Activated naive CD4-positive, alpha-beta T cell treated with anti-CD3 and anti-CD28 coated beads, Interleukin-2, amount 50 U/mL, for 16 hours (primary cell): ENCODE data around the gene KIAA1549.
"Not testable (repeated sequence)": the region's sequence is repeated elsewhere in the genome, so short reads cannot be mapped to it uniquely, and the experiment has no call there.

Source experiments
- DNase-seq: peaks from one replicate; pipeline ENCODE4 v3.0.0-alpha.2; 2020

KIAA1549 gene

GRCh38 chr7:138843632-138844580 is 137.3 kb downstream of the KIAA1549 start:
- no peak for DNase-seq

DNA sequence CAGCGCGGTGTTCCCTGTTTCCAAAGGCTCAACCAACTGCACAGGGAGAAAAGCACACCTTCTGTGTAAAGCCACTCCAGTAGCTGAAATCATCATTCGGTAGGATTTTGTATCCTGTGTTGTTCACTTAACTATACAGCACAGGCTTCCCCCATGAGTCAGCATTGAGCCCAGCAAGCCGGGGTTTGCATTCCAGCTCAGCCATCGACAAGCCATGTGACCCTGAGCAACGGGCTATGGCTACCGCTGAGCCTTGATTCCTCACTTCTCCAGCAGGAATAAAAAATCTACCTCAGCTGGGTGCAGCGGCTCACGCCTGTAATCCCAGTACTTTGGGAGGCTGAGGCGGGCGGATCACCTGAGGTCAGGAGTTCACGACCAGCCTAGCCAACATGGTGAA is 139.1 kb downstream of the KIAA1549 start:
- no peak for DNase-seq

DNA sequence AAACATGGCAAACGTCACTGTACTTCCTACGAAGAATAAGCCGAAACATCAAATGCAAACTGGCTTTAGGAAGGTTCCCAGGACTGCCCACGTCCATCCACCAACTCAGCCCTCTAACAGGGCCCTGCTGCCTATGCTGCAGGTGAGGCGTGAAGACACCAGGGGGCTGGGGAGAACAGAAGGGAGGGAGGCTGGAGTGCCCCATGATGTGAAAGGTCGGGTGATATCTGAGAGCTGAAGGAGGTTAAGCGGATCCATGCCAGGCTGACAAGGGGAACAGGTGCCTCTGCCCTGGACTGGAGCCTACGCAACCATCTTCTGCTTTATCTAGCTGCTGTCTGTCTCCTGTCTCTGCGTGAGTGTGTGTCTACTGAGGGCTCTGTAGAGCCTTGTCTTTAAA is 143.0 kb downstream of the KIAA1549 start:
- no peak for DNase-seq

GRCh38 chr7:138837627-138838026 is 143.6 kb downstream of the KIAA1549 start:
- no peak for DNase-seq

GRCh38 chr7:138835087-138835486 is 146.1 kb downstream of the KIAA1549 start:
- DNase-seq, result no peak

DNA sequence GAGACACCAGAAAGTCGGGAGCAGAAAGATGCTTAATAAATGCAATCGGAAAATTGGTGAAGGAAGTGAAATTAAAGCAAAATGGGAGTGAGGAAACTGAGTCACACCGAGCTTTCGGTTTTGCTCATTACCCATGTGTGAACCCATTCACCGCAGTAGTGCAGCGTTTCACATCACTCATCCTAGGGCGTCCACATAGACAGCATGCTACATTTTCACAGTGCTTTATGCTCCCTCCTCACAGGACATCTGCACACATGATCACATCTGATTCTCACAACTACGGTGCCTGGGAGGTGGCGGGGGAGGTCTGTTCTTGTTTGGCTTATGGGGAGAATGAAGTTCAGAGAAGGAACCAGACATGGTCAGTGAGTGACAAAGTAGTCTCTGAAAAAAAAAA is 146.6 kb downstream of the KIAA1549 start:
- DNase-seq, result no peak

GRCh38 chr7:138833596-138833995 is 147.6 kb downstream of the KIAA1549 start:
- DNase-seq, result no peak

DNA sequence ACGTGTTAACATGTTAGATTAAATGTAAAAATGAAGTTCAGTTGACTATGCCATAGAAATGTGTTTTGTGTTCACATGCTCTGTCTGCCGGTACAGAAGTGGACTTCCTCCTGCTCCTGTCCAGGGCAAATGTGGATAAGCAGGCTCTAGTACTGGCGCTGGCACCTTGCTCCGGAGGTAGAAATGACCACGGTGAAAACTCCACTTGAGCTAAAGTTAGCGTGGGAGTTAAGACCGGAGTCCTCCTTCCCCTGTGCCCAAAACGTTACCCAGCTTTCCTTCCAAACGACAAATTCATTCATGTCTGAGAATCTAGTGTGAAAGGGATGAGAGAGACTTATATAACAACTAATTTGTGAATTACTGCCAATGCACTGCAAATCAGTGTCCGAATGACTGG is 148.2 kb downstream of the KIAA1549 start:
- no peak for DNase-seq

DNA sequence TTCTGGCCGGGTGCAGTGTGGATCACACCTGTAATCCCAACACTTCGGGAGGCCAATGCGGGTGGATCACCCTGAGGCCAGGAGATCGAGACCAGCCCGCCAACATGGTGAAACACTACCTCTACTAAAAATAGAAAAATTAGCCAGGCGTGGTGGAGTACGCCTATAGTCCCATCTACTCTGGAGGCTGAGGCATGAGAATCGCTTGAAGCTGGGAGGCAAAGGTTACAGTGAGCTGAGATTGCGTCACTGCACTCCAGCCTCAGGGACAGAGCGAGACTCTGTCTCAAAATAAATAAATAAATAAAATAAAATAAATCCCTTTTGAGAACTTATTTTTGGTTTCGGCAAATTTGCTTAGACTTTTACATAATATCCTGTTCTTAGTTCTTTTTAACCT is 151.9 kb downstream of the KIAA1549 start:
- DNase-seq, result no peak

DNA sequence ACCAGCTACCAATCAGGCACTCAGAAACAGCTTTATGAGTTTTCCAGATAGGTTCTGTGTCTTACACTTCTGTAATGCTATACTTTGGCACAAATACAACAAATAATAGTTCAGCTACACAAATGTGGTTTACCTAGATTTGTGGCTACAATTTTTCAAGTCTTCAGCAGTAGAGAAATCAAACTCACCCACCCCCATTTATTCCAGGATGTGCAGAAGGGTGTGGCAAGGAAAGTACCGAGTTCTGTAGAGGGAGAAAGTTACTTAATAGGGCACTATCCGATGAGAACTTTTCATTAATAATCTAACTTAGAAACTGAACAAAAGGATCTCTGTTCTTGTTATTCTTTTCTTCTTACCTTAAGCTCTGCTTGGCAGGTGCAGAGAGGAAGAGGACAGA is 152.9 kb downstream of the KIAA1549 start:
- DNase-seq, result no peak

DNA sequence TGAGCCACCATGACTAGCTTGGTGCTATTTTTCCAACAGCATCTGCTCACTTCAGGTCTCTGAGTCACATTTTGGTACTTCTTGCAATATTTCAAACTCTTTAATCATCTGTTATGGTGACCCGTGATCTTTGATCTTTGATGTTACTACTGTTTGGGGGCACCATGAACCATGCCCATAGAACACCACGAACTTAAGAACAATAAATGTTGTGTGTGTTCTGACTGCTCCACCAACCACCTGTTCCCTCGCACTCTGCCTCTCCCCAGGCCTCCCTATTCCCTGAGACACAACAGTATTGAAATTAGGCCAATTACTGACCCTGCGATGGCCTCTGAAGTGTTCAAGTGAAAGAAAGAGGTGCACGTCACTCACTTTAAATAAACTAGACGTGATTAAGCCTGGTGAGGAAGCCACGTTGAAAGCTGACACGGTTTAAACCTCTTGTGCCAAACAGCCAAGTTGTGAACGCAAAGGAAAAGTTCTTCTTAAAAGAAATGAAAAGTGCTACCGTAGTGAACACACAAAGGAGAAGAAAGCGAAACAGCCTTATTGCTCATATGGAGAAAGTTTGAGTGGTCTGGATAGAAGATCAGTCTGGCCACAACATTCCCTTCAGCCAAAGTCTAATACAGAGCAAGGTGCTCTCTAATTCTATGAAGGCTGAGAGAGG is 156.0 kb downstream of the KIAA1549 start:
- no peak for DNase-seq

DNA sequence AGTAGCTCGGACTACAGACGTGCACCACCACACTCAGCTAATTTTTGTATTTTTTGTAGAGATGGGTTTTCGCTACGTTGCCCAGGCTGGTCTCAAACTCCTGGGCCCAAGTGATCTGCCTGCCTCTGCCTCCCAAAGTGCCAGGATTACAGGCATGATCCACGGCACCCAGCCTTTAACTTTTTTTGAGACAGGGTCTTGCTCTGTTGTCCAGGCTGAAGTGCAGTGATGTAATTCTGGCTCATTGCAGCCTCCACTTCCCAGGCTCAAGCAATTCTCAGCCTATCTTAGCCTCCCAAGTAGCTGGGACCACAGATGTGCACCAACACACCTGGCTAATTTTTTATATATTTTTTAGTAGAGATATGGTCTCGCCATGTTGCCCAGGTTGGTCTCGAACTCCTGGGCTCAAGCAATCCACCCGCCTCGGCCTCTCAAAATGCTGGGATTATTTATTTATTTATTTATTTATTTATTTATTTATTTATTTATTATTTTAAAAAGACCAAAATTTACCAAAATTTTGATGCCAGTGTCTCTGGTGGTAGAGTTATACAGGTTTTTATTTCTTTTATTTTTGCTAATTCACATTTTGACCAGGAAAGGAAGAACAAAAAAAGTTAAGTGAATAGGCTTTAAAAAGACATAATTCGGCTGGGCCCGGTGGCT is 158.2 kb downstream of the KIAA1549 start:
- DNase-seq, result no peak

DNA sequence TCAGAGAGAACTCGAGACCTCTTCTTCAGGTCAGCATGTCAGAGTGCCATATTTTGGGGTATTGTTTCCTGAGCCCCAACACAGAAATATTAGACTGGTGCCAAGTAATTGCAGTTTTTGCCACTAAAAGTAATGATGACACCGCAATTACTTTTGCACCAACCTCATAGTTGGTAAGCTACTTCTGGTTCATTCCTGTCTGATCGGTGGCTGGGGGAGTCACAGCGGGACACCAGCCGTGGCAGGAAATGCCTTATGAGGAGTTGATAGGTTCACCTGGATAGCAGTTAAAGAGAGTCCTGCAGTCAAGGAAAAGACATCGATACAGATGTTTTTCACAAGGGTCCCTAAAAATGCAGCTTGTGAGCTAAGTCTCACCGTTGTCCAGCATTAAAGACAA is 159.3 kb downstream of the KIAA1549 start:
- DNase-seq, result no peak

- DNase-seq, result no peak
Measured at GRCh38 chr7:138819625-138820024, 161.6 kb downstream of the KIAA1549 start.

GRCh38 chr7:138816650-138817049 is 164.5 kb downstream of the KIAA1549 start:
- no peak for DNase-seq

DNA sequence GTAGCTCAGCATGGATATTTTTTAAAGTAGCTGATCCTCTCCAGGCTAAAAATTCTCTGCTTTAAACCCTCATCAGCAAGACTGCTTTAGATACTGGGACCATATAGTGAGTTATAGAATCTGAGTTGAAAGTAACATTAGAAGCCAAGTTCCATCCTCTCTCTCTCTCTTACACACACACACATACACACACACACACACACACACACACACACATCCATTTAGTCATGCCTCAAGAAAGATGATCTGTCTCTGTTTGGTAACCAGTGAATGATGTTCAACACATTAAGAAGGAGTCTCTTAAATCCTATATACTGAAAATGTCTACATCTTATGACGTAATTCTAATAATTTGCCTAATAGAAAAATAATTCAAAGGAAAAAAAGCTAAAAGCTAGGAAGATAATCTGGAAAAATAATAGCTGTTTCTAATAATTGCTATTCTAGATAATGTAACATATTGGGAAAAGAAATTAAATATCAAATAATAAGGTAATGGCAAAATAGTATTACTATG is 166.3 kb downstream of the KIAA1549 start:
- no peak for DNase-seq

DNA sequence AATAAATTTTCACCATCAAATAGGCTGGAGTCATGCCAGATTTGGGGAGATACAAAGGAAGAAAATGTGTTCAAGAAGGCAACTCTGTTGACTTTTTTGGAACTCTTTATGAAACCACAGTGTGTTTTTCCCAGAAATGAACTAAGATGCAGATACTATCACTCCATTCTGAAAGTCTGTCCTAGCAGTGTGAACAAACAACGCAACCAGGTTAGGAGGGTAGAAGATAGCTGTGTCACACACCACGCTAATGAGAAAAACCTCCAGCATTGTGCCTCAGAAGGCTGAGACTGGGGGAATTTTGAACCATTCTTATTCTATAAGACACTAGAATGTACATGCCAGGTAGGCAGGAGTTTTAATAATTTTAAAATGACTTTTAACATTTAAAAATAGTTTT is 167.2 kb downstream of the KIAA1549 start:
- DNase-seq, result no peak

DNA sequence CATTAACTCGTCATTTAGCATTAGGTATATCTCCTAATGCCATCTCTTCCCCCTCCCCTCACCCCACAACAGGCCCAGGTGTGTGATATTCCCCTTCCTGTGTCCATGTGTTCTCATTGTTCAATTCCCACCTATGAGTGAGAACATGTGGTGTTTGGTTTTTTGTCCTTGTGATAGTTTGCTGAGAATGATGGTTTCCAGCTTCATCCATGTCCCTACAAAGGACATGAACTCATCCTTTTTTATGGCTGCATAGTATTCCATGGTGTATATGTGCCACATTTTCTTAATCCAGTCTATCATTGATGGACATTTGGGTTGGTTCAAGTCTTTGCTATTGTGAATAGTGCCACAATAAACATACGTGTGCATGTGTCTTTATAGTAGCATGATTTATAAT is 169.9 kb downstream of the KIAA1549 start:
- not testable (repeated sequence) for DNase-seq

DNA sequence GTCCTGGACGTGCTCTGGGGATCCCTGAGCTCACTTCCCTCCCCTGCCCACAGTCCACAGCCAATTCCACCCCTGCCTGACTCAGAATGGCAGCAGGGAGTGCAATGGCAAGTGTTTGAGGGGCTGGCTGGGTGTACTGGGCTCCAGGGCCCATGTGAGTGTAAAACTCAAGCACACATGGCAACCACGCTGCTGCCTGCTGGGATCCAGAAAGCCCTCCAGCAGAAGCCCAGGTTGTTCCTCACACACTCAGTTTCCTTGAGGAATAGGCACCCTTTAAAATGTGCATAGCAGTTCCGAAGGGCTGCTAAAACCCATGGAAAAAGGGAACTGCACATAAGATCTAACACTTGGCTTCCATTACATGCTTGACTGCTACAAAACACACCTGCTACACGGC is 171.8 kb downstream of the KIAA1549 start:
- DNase-seq, result no peak

- DNase-seq, result no peak
Measured at GRCh38 chr7:138804618-138805017, 176.6 kb downstream of the KIAA1549 start.

GRCh38 chr7:138802706-138803105 is 178.5 kb downstream of the KIAA1549 start:
- DNase-seq, result no peak

- no peak for DNase-seq
Measured at GRCh38 chr7:138801256-138801655, 179.9 kb downstream of the KIAA1549 start.

DNA sequence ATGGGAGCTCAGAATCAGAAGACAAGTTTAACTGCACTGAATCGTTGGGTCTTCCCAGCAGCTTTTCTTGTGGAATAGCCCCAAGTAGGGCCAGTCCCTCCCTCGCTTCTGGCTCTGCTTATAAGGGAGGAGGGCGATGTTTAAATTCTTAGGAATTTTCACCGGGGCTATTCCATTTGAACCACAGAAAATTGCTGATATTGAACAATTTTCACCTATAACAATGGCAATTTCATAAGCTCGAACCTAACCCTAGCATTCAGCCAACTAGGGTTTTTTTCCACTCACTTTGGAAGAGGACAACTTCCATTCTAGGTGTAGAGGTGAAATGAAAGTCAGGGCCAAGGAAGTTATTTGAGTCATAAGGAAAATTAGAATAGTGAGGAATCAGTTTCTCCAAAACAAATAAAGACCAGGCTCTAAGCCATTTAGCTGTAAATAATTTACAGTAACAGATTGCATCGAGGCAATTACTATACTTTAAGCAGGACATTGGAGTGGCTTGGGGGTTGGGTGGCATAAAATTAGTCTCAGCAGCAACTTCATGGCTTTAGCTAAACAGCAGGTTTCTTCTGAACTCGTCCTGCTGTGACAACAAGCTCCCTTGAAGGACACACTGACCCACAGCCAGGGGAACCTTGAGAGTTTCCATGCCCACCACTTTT is 181.7 kb downstream of the KIAA1549 start:
- no peak for DNase-seq
